HepG2 (cell line): ENCODE measurements around the gene COQ4.
A peak's percentile ranks its signal among the peaks of the same experiment; 100 is the strongest.

Experiments
- GABPB1 ChIP-seq: IDR thresholded peaks from 2 replicates; pipeline ENCODE4 v1.6.1; 2016; ENCODE audit warnings: mild to moderate bottlenecking, missing genetic modification reagents, moderate library complexity, missing compliant biosample characterization
- KMT2A ChIP-seq: sonication (generic); formaldehyde crosslinking; IDR thresholded peaks from 2 replicates; pipeline ENCODE4 v1.4.0; 2020; ENCODE audit warnings: missing genetic modification reagents
- POLR2AphosphoS5 ChIP-seq: IDR thresholded peaks from 2 replicates; pipeline ENCODE4 v1.6.1; 2012; ENCODE audit warnings: low read depth, low read length
- RORA ChIP-seq: sonication (generic); formaldehyde crosslinking; IDR thresholded peaks from 2 replicates; pipeline ENCODE4 v1.5.0; 2020; ENCODE audit warnings: mild to moderate bottlenecking, missing genetic modification reagents, moderate library complexity
- XRCC5 ChIP-seq: fragments of 200-400 bp; formaldehyde crosslinking; optimal IDR thresholded peaks from 2 replicates; pipeline ENCODE3; 2017; ENCODE audit warnings: mild to moderate bottlenecking, low read length
- ZBTB4 ChIP-seq: sonication (generic); formaldehyde crosslinking; IDR thresholded peaks from 2 replicates; pipeline ENCODE4 v1.4.0; 2020; ENCODE audit warnings: missing genetic modification reagents, mild to moderate bottlenecking, borderline replicate concordance
- ZNF281 ChIP-seq: sonication (generic); formaldehyde crosslinking; IDR thresholded peaks from 2 replicates; pipeline ENCODE4 v1.4.0; 2020; ENCODE audit warnings: missing genetic modification reagents, borderline replicate concordance

- TF ChIP-seq POLR2AphosphoS5 (no peak), XRCC5 (no peak), GABPB1 (CRISPR knock-in tag) (no peak), RORA (CRISPR knock-in tag) (no peak), ZBTB4 (CRISPR knock-in tag) (no peak), KMT2A (CRISPR knock-in tag) (peak; percentile 16; the same call in 1 of the 2 replicates), ZNF281 (CRISPR knock-in tag) (no peak)
These were observed 45.9 kb upstream of the COQ4 start for GRCh38 chr9:128276574-128277270.
